Cardiac septum (tissue), 1 donor: ENCODE results near the gene S100A3. TPM values are rescaled to one million over a fixed set of nuclear protein-coding genes. Genes with fewer than 3 reads are reported as not detected.
"Not testable (repeated sequence)": the region's sequence is repeated elsewhere in the genome, so short reads cannot be mapped to it uniquely, and the experiment has no call there.

Source experiments
- DNase-seq: peaks from one replicate; pipeline ENCODE4 v3.0.0-alpha.2; 2020; ENCODE audit warnings: low spot score
- intact Hi-C: fragments of 100-400 bp; cut with DNase I; formaldehyde crosslinking; loops from one replicate; pipeline ENCODE4 v1.14.0; 2022
- total RNA-seq: library from RNA; stranded (reverse); fragmentation: NEBNext Ultra II Directional; extraction: Animal tissue kit (Norgen Biotek cat#: 25700); gene quantifications from one replicate; pipeline ENCODE4 v1.2.1, GENCODE V29; 2021
- donor health status: DM: no; HTN: no; CAD: no.

S100A3 gene
- total RNA-seq, 1 donor from 2014 or later = 1.3 TPM

DNA sequence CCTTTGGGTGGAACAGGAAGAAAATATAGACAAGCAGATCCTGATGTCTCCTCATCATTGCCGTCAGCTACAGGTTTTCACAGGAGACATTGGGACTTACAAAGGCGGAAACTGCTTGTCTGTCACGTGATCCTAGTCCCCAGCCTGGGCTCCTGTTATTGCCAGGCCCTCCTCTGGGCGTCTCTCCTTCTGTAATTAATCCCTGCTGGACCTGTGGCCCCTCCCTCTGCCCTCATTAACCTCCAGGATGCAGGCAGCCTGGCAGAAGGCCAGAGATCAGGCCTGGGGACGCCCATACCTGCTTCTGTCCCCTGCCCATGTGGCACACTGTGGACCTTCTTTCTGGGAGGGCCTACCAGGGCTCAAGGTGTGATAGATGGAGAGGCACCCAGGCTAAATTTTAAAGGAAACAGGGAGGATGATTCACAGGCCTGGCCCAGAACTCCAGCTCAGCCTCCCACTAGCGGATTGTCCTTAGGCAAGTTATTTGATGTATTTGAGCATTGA is 10.7 kb downstream of the S100A3 start:
- intact Hi-C loops = no loop called here
- DNase-seq = no peak

DNA sequence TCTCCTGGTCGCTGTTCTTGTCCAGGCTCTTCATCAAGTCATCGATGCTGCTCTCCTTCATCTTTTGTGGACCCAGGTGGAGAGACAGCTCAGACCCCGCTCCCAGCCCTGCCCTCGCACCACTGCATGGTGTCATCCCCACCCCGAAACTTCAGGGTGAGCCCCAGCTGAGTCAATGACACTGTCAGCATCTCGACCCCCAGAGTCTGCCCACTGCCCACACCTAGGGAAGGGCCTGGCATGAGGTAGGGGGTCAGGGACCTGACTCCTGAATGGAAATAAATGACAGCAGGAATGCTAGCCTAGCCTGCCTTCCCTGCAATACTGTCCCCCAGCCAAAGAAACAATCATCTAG is 11.7 kb downstream of the S100A3 start:
- intact Hi-C loops = no loop called here
- DNase-seq = peak; percentile 46

DNA sequence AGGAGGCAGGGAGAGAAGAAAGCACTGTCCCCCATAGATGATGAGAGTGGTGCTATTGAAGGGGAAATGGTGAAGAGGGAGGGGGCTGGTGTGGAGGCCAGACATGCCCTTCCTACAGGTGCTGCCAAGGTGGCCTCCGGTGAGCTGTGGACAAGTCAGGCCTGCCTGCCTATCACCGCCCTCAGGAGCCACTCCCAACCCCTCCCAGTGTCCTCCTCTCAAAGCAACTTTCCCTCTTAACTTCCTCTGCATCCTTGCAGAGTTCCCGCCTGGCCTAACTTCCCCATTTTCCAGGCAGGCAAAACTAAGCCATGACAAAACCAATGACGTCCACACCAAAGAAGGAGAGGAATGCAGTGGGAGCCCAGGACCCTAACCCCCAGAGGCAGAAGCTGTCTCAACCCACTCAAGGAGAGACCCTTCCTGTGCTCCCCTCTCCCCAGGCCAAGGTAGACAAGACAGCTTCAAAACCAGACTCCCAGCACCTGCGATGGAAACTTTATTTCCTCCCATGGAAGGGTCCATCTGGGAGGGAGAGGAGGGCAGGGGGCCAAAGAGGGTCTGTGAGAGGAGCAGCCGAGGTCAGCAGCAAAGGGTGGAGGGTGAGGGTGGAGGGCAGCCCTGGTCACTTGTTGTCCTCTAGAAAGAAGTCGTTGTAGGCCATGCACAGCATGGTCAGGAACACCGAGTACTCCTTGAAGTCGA is 12.2 kb downstream of the S100A3 start:
- DNase-seq = peak; percentile 74
- intact Hi-C loops = no loop called here

DNA sequence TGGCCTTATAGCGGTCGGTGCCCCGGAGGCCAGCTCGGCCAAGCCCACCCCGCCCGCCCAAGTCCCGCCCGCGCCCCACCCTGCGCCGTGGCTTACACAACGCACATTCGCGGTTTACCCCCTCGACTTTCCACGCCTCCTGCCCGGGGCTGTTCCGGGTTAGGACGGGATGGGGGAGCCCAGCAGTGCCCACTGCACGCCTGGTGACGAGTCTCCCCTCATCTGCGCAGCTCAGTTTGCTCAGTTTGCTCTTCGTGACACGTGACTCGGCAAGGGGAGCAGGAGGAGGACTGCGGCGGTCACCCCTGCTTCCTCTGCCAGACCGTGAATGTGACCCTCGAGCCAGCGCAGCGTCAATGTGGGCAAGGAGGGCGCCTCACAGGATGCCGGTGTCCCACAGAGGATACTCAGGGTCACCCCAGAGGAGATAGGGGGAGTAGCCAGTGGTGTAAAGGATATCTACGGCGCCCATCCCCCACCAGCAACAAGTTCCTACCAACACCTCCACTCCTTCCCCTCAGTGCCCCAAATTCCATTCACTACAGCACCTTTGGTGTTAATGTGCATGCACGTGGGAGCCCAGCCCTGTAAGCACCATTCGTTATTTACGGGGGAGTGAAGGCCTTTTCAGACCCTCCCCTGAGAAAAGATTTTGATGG is 12.9 kb downstream of the S100A3 start:
- peak; percentile 93 for DNase-seq
- intact Hi-C loops = no loop called here

DNA sequence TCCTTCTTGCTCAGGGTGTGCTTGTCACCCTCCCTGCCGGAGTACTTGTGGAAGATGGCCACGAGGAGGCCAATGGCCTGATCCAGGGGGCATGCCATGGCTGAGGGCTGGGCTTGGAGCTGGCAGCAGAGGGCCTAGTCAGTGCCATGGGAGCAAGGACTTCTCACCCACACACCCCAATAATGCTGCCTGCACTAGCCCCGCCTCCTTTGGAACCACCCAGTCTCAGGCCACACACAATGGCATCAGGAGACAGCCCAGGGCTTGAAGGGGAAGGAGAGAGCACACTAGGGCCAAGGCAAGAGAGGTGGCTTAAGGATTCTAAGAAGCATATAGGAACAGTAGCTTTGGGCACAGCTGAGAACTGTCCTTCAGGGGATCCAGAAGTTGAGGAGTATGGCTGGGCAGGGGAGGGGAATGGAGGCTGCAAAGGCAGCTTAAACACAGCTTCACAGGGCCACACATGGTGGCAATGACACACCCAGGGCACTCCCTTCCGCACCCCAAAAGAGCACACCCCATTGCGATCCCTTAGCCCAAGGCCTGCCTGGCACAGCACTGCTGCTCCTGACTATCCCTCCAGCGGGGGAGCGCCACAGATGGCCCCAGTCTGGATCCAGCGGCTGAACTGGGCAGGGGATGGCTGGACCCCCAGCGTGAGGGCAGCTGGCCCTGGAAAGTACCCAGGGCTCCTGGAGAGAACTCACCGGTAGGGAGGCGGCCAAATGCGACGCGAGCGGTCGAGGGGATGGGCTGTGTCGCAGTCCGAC is 13.6 kb downstream of the S100A3 start, which contains the start of gene S100A6:
S100A6 (minus strand) TSS at position 750 of the 770 bp plus-strand sequence; CDS start at position 98, 652 bp downstream.
- DNase-seq = peak; percentile 91
- intact Hi-C loops = no loop called here

DNA sequence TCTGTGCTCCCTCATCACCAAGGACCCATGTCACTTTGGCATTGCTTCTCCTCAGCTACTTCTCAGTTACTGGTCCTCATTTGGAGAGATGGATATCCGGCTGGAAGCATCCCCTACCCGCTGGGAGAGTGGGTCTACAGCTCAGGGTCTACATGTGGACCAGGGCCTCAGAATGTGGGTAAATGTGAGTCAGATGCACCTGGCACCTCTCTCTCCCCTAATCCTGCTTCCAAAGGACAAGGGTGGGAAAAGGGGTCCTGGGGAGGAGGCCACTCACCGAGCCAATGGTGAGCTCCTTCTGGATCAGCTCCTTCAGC is 14.2 kb downstream of the S100A3 start:
- intact Hi-C loops = loop anchor here (5.0 kb wide), 1 partner anchor 82 kb away; the partner anchor contains the start of gene S100A14
- peak; percentile 70 for DNase-seq

DNA sequence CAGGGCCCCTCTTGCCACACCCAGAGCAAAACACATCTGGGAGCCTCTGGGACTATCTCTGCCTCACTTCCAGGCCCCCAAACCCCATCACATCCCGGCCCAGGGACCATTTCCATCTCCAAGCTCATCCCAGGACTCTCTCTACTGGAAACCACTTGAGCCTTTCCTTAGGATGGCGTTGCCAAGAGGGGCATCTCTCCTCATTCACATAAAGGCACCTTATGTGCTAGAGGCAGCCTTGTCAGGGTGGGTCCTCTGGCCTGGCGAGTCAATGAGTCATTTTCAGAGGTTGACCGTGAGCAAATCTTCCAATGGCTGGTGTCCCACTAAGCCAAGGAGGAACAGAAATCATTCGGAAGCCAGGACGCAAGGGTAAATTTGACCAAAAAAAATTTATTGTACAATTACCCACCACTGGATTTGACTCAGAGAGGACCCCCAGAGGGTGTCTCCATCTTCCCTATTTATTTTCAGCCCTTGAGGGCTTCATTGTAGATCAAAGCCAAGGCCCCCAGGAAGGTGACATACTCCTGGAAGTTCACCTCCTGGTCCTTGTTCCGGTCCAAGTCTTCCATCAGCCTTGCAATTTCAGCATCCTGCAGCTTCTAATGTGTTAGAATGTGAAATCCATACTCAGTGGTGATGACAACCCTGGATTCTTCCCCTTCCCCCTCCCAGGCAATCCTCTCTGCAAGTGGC is 14.7 kb downstream of the S100A3 start:
- peak; percentile 56 for DNase-seq
- intact Hi-C loops = loop anchor here (5.0 kb wide), 1 partner anchor 83 kb away; the partner anchor contains the start of gene S100A14

DNA sequence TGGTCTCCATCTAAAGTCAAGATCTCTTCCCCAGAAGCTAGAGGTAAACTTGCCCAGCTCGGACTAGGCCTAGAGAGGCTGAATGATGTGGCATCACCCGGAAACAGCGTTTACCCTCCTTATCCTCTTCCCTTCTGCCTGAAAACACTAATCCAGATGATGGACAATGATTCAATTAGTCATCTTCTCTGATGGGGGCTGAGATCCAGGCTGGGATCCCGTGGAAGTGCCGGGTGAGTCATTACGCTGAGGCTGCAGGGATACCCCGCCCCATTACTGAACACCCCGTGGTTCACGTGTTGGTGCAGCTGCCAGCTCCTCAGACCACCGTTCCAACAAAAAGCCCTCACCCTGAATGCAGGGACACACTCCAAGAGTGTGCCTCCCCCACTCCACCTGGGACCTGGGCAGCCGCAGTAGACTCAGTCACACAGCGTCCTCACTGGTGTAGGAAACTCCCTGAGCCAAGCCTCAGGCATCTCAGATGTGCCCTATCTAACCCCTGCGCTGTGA is 15.3 kb downstream of the S100A3 start:
- DNase-seq = peak; percentile 76
- intact Hi-C loops = loop anchor here (1.0 to 5.0 kb wide), 3 partner anchors 22 to 84 kb away; partner anchors contain the start of gene S100A14

DNA sequence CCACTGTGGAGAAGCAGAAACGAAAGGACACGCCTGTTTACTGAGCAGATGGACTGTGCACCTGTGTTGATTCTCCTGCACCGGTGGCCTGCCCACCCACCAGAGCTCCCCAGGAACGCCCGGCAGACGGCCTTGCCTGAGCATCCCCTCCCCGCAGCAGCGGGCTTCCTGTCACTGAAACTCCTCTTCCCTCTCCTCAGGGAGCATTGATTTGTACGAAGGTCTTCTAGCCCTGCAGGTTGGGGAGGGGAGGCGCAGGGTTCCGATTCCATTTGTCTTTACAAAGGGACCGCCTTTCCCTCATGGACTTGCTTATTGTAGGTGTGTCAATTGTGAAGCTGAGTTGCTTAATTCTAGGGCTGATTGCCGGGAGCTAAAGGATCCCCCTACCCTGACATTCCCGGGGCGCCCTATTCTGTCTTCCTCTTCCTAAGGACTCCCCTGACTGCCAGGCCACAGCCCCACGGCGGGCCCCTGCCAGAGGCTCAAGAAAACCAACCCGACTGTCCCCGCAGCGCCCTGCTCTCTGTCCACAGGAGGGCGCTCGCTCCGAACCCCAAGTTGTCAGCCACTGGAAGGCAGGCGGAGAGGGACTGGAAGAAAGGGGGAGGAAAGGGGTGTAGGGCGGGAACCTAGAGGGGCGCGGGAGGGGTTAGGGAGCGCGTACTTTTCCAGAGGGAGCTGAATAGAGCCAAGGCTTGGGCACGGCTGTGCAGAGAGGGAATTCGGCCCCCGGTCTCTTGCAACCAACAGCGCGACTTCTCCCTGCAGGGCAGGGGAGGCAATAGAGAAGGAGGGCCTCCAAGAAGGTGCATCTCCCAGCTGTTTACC is 16.1 kb downstream of the S100A3 start:
- DNase-seq = peak; percentile 96
- intact Hi-C loops = loop anchor here (1.0 to 5.0 kb wide), 3 partner anchors 22 to 84 kb away; partner anchors contain the start of gene S100A14

DNA sequence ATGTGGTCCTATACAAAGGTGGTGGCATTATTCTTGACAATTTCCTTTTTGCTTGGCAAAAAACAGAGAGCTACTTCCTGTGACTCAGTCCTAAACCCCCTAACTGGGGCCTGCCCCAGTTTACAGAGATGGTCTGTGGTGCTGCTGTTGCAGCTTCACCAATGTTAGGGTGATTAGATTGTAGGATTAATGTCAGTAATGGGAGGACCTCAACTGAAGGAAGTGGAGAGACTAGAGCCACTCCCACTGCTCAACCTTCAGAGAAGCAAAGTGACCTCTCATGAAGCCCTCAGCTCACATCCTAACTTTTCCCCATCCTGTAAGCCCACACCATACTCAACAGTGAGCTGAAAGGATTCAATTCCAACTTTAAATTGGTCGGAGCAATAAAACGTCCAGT is 16.9 kb downstream of the S100A3 start:
- intact Hi-C loops = loop anchor here (5.0 kb wide), 1 partner anchor 85 kb away; the partner anchor contains the start of gene S100A14
- no peak for DNase-seq

DNA sequence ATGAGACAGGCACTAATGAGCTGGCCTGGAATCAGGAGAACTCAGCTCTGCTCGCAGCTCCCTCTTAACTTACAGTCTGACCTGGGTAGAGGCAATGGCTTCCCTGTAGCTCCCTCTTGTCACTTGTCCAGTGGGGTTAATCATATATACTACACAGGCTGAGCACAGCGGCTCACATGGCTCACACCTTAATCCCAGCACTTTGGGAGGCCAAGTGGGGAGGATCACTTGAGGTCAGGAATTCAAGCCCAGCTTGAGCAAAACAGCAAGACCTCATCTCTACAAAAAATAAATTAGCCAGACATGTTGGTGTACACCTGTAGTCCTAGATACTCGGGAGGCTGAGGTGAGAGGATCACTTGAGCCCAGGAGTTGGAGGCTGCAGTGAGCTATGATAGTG is 17.4 kb downstream of the S100A3 start:
- no peak for DNase-seq
- intact Hi-C loops = loop anchor here (5.0 kb wide), 1 partner anchor 86 kb away; the partner anchor contains the start of gene S100A14

DNA sequence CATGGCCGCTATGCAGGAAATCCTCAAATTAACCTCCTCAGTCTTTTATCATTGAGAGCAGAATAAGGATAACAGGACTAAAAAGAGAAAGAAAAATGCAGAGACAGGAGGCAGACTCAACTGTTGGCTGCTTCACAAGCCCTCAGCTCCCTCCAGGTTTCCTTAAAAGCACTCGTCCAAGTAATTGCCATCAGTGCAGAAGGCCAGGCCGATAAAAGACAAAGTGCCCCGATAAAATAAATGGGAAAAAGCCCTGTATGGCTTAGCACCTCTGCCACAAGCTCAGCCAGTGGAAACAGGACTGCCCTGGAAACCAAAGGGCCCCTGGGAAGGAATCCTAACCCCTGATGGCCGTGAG is 21.4 kb downstream of the S100A3 start:
- intact Hi-C loops = no loop called here
- DNase-seq = no peak

DNA sequence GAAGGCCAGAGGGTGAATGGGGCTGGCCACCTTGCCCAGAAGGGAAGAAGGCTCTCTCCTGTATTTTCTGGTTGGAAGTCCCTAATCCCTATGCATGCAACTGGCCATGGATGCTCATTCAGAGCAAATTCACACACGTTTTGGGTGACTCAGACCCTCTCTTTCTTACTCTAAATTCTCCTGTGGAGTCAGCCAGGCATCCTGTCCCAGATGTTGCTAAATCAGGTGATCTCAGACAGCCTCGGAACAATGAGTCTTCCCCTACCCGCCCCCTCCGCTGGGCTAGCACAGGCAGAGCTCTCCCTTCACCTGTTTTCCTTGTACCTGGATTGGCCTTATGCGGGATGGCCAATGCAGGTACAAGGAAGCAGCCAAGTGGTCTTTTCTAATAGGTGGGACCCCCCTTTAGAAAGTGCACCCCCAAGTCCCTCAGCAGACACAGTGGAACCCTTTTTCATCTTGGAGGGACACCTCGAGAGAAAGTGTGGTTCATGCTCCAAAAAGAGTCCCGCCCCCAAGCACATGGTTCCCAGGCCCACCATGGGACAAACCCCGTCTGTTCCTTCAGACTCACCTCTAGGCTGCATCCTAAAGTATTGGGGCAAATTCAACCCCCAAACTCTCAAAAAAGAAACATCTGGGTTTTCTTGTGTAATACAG is 21.9 kb downstream of the S100A3 start:
- intact Hi-C loops = no loop called here
- peak; percentile 29 for DNase-seq

DNA sequence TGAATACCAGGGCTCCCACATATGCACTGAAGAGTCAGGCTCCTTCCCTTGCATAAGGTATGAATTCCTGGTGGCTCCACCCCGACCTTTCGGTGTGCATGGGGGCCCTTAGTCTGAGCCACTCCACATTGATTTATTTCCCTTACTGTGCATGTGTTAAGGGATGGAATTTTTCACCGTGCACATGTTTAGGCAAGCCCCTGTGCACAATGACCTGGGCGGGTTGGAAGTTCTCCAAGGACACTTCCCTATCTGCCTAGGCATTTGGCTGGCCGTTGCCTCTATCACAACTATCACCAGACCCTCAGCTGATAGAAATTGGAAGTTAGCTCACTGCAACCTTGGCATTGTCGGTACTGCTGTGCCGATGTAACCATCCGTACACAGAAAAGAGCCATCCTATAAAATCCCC is 22.9 kb downstream of the S100A3 start:
- peak; percentile 73 for DNase-seq
- intact Hi-C loops = no loop called here

DNA sequence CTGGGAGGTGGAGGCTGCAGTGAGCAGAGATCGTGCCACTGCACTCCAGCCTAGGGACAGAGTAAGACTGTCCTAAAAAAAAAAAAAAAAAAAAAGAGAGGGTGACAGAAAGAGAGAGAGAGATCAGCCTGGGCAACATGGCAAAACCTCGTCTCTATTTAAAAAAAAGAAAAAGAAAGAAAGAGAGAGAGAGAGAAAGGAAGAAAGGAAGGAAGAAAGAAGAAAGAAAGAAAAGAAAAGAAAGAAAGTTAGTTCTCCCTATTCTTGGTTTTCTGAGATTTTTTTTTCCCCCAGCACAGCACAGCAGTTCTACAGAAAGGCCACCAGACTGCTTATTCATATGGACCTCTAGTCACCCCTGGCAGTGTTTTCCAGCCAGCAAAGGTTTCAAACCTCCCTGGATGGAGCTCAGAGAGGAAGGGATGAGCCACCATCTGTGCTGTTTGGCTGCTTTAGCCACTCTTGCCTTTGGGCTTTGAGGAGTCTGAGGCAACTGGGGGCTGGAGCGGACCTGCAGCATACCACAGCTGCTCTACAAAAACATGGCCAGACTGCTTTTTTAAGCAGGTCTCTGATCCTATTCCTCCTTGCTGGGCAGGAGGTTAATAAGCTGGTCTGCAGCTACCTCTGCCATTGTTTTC is 23.9 kb downstream of the S100A3 start:
- no peak for DNase-seq

DNA sequence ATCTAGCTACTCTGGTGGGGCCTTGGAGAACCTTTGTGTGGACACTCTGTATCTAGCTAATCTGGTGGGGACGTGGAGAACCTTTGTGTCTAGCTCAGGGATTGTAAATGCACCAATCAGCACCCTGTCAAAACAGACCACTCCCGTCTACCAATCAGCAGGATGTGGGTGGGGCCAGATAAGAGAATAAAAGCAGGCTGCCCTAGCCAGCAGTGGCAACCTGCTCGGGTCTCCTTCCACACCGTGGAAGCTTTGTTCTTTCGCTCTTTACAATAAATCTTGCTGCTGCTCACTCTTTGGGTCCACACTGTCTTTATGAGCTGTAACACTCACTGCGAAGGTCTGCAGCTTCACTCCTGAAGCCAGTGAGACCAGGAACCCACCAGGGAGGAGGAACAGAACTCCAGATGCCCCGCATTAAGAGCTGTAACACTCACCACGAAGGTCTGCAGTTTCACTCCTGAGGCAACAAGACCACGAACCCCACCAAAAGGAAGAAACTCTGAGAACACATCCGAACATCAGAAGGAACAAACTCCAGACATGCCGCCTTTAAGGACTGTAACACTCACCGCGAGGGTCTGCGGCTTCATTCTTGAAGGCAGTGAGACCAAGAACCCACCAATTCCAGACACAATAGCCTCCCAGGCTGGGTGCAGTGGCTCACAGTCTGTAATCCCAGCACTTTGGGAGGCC is 26.6 kb downstream of the S100A3 start:
- intact Hi-C loops = not testable (repeated sequence)
- peak; percentile 14 for DNase-seq

More for the DNA sequence above, 23.9 kb downstream of the S100A3 start:
- intact Hi-C loops = no loop called here

DNA sequence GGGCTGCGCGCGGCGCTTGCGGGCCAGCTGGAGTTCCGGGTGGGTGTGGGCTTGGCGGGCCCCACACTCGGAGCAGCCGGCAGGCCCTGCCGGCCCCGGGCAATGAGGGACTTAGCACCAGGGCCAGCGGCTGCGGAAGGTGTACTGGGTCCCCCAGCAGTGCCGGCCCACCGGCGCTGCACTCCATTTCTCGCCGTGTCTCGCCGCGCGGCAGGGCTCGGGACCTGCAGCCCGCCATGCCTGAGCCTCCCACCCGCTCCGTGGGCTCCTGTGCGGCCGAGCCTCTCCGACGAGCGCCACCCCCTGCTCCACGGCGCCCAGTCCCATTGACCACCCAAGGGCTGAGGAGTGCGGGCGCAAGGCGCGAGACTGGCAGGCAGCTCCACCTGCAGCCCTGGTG is 27.2 kb downstream of the S100A3 start:
- DNase-seq, intact Hi-C loops: not testable (repeated sequence)
